ENCODE results near the gene SCYGR1.
"Not testable (repeated sequence)": the region's sequence is repeated elsewhere in the genome, so short reads cannot be mapped to it uniquely, and the experiment has no call there.

Gene SCYGR1

GRCh38 chr2:227387583-227387982 is at the start of gene SCYGR1:
Gene SCYGR1, minus strand, starts transcription at chr2:227387949. Its CDS starts 0 bp downstream, at chr2:227387949.
- DNase-seq = not testable (repeated sequence)

GRCh38 chr2:227436436-227437174 is 48.9 kb upstream of the SCYGR1 start:
- no peak for DNase-seq

- DNase-seq = no peak
Observed at GRCh38 chr2:227433171-227433570, 45.4 kb upstream of the SCYGR1 start.

- no peak for DNase-seq
Observed at GRCh38 chr2:227430639-227431038, 42.9 kb upstream of the SCYGR1 start.

- no peak for DNase-seq
Observed at GRCh38 chr2:227428731-227429285, 41.1 kb upstream of the SCYGR1 start.

GRCh38 chr2:227423656-227424499 is 36.1 kb upstream of the SCYGR1 start:
- DNase-seq = no peak

GRCh38 chr2:227420087-227421052 is 32.6 kb upstream of the SCYGR1 start:
- no peak for DNase-seq

- no peak for DNase-seq
Observed at GRCh38 chr2:227416701-227417100, 29.0 kb upstream of the SCYGR1 start.

- peak; percentile 18 for DNase-seq
Observed at GRCh38 chr2:227415538-227416424, 28.0 kb upstream of the SCYGR1 start.

- DNase-seq = no peak
Observed at GRCh38 chr2:227414846-227415245, 27.1 kb upstream of the SCYGR1 start.

- no peak for DNase-seq
Observed at GRCh38 chr2:227413371-227413770, 25.6 kb upstream of the SCYGR1 start.

- no peak for DNase-seq
Observed at GRCh38 chr2:227412877-227413276, 25.1 kb upstream of the SCYGR1 start.

GRCh38 chr2:227411990-227412350 is 24.2 kb upstream of the SCYGR1 start:
- no peak for DNase-seq

- no peak for DNase-seq
Observed at GRCh38 chr2:227411320-227411989, 23.7 kb upstream of the SCYGR1 start.

- no peak for DNase-seq
Observed at GRCh38 chr2:227410191-227410590, 22.4 kb upstream of the SCYGR1 start.

- peak; percentile 65 for DNase-seq
Observed at GRCh38 chr2:227407591-227408151, 19.9 kb upstream of the SCYGR1 start.

- DNase-seq = no peak
Observed at GRCh38 chr2:227406177-227407031, 18.7 kb upstream of the SCYGR1 start.

GRCh38 chr2:227404585-227405271 is 17.0 kb upstream of the SCYGR1 start:
- DNase-seq = no peak

GRCh38 chr2:227402959-227403358 is 15.2 kb upstream of the SCYGR1 start:
- no peak for DNase-seq

All from CD4-positive, alpha-beta T cell treated with Interferon gamma for 1 hour (primary cell).